Measurements from ENCODE around the gene CKS1B.

Gene CKS1B

DNA sequence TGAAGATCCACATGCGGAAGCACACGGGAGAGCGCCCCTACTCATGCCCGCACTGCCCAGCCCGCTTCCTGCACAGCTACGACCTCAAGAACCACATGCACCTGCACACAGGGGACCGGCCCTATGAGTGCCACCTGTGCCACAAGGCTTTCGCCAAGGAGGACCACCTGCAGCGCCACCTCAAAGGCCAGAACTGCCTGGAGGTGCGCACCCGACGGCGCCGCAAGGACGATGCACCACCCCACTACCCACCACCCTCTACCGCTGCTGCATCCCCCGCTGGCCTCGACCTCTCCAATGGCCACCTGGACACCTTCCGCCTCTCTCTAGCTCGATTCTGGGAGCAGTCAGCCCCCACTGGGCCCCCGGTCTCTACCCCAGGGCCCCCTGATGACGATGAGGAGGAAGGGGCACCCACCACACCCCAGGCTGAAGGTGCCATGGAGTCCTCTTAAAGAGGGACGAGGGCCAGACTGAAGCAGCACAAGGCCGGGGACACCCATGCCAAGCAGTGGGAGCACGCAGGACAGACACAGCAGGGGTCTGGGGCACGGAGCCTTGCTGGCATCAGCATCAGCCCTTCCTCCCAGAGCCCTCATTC, 41.9 kb downstream of the CKS1B start:
- DNase-seq: no peak

DNA sequence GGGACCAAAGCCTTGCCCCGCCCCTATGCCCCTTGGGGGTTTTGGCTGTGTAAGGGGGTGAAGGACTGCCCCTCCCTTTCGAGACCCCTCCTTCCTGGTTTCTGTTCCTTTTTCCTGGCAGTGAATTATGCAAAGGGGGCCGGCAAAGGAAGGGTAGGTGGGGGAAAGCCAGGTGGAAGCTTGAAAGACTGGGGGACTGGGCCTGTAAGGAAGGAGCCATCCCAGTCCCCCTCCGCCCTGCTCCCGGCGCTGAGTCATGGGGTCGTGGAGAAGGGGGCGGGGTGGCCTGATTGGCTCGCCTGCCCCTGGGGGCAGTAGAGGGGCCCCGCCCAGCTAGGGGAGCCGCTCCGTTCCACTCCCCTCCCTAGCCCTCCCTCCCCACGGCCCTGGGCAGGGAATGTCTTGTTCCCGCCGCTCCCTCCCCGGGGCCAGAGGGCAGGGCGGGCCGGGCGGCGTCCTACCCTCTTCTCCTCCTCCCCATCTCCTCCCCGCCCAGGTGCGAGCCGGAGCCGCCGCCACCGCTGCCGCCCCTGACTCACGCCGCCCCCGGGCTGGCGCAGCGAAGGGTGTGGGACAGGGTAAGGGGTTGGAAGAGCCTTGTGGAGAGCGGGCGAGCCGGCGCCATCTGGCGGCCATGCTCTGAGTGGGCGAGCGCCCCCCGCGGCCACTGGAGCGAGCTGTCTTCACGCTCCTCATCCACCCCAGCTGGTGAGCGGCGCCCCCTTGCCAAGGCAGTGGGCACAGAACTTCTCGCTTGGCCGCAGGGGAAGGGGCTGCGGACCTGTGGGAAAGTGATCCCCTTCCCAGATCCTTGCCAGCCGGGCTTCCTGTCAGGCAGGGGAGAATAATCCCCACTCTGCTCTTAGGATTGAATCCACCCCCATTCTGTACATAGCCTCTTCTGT, 42.8 kb downstream of the CKS1B start:
- peak; percentile 83 for DNase-seq

DNA sequence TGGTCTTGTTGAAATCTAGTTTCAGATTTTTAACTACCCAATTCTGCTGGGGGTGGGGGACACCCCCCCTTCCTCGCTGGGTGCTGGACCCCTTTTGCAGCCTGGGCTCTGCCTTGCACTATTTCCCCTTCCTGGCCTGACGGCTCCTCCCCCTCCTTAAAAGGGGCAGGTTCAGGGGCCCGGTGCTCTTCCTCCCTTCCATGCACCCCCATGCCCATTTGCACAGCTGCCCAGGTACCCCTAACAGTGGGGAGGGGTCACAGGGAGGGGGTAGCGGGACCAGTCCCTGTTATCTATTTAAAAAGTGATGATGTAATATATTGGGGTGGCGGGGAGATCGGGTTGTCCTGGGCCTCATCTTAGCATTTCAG, 43.5 kb downstream of the CKS1B start:
- no peak for DNase-seq

DNA sequence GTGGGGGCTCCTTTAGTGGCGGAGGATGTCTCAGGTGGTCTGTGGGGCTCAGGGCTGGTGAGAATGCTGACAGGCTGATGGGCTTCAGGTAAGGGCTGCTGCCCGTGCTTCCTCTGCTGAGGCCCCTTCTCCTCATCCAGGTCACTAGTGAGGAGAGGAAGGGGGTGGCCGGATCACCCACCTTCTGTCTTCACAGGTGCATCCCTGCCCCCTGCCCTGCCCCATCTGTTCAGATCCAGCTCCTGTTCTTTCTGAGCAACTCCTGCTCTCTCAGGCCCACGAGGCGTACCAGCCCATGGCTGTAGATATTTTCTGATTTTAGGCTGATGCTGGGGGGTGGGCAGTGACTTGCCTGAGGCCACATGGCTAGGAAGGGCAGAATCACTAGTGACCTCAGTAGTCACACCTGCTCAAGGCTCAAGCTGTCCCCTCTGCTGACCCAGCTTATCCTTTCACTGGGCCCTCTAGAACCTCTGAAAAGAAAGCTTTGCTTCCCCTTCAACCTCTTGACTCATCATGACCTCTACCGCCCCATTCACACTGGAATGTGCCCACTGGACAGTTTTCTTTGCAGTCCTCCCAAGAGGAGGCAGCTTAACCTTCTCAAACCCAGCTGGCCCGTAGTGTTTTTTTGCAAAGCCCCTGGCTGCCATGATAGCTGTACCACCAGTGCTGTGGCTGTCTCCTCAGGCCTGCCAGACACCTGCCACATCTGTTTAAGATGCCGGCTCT, 44.3 kb downstream of the CKS1B start:
- DNase-seq: peak; percentile 25

DNA sequence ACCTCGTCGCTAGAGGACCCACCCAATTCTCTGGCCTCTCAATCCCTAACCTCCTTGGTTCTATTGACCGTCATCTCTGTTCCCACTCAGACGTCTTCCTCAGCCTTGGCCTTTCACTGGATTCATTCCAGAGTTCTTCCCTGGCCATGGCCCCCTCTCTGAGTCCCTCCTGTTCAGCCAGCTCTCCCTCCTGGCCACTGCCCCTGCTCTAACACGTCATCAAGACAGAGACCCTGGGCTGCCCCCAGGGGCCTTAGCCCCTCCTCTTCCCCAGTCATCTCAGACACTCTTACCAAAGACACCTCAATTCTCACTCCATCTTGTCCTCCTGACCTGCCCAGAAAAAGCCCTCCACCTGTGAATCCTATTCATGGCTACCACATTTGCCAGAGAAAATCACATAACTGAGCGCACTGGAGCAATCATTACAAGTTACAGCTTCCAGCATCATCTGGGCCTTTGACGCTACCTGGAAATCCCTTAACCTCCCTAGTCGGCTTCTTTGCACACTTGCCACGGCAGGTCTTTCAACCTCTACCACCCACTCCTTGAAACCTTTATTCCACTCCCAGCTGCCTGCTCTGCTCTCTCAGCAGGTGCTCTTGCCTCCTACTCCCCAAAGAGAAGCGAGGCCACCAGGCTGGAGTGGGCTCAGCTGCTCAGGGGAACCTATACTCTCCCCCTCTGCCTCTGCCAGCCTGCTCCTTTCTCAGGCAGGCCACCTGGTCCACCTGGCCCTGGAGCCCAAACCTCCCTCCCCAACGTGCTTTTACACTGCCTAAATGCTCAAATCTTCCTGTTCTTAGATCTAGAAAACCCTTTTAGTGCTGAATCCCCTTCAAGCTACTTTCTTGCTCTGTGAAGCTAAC, 45.1 kb downstream of the CKS1B start:
- DNase-seq: no peak

DNA sequence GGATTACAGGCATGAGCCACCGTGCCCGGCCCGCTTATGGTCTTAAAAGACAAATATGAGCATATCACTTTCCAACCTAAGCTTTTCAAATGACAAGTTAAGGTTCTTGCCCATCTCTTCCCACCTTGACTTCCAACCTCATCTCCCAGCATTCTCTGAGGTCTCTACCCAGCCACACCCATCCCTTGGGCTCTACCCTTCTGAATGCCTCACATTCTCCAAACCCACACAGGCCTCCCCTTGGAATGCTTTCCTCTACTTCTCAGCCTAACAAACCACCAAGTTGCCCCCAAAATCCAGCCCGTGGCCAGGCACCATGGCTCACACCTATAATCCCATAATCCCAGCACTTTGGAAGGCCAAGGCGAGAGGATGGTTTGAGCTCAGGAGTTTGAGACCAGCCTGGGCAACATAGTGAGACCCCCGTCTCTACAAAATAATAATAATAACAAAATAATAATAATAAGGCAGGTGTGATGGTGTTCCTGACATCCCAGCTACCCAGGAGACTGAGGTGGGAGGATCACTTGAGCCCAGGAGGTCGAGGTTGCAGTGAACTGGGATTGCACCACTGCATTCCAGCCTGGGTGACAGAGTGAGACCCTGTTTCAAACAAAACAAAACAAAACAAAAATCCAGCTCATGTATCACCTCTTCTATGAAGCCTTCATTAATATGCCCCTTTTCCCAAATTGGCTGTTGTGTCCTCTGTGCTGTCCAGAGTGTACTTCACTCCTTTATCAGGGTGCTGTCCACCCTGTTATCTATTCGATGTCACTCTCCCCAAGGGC, 47.9 kb downstream of the CKS1B start:
- DNase-seq: no peak

DNA sequence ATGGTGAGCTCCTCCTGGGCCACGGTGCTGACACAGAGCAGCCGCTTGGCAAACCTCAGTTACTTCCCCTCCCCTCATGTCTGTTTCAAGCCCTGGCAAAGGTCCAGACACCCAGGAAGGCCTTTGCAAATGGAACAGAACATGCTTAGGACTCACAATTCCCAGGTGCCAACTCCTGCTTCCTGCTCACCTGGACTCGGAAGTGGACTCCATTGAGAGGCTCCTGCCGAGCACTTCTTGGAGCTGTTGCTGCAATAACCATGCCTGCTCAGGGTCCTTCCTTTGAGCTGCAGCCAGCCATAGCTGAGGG, 48.4 kb downstream of the CKS1B start:
- no peak for DNase-seq

DNA sequence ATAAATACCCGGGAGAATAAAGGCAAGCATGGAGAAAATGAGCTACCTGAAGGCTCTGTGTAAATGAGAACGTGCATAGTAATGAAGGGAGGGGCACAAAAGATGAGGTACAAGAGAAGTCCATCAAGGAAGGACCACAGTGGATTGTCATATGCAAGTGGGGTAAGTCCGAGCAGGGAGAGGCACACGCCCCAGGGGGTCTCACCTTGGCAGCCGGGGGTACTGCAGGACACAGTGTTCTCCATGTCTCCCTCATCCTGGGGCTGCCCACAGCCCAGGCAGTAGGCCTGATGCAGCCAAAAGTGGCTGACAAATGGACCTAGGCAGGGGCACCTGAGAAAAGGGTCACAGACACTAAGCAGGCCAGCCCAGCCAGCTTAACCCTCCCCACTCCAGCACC, 49.1 kb downstream of the CKS1B start:
- no peak for DNase-seq

DNA sequence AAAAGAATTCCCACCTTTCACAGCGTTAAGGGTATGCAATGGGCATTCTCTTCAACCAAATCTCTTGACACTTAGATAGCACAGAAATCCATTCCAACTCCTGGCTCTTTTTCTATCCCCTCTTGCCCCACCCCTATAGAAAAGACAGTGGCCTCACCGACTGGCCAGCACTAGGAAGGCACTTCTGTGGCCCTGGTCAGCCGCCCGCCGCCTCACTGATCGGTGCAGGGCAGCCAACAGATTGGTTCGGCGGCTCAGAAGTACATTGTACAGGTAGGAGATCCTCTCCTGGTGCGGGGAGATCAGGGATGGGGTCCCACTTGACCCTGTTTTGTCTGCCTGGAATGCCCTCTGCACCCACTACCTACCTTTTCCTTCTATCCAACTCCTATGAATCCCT, 49.8 kb downstream of the CKS1B start:
- DNase-seq: no peak

DNA sequence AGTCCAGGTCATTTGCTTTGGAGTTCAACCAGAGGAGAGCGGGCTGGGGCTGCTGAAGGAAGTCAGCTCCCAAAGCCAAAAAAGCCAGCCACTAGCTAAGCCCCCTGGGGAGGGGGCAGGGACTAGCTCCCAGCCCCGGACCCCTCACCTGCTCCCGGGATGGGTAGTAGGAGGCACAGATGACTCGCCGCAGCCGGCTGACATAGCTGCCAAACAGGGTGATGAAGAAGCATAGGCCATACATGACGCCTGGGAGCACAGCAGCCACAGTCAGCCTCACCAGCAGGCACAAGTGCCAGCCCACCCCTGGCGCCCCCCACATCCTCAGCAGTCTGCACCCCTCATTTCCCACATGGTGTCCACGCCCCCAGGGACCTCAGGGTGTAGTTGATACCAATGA, 51.7 kb downstream of the CKS1B start:
- no peak for DNase-seq

DNA sequence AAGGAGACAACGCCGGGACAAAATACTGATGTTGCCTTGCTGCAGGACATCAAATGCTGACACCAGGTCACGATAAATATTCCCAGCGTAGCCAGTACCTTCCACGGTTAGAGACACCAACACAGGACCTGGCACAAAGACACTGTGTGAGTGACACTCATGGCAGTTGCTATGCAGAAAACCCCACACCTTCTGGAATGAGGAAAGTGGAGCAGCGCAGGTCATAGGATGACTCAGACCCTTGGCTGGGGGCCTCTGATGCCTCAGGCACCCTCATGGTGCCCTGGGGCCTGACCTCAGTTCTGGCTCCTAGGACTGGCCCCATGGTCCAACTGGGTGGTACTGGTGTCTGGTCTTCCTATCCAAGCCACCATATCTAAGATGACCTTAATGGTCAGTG, 52.1 kb downstream of the CKS1B start:
- DNase-seq: no peak

All from HCEC 1CT (cell line).